Urinary bladder (tissue), 4 donors: ENCODE data around the gene SNTB2. TPM values are rescaled to one million over a fixed set of nuclear protein-coding genes. Genes with fewer than 3 reads are reported as not detected.
"Not testable (repeated sequence)": the region's sequence is repeated elsewhere in the genome, so short reads cannot be mapped to it uniquely, and the experiment has no call there.

ENCODE experiments used
- DNase-seq: peaks from one replicate; pipeline ENCODE4 v3.0.0-alpha.2; 2015; ENCODE audit errors: extremely low spot score
- H3K27ac ChIP-seq: one replicate; pipeline ENCODE4 v1.5.1; 2013; ENCODE audit warnings: low read depth, mild to moderate bottlenecking, moderate library complexity
- H3K36me3 ChIP-seq: one replicate; pipeline ENCODE4 v1.6.1; 2013; ENCODE audit warnings: mild to moderate bottlenecking, moderate library complexity; ENCODE audit not compliant: insufficient read depth
- H3K4me1 ChIP-seq: one replicate; pipeline ENCODE4 v1.6.1; 2013; ENCODE audit warnings: mild to moderate bottlenecking, moderate library complexity; ENCODE audit not compliant: insufficient read depth
- H3K4me3 ChIP-seq: one replicate; pipeline ENCODE4 v1.5.1; 2013; ENCODE audit warnings: low read depth, low read length
- WGBS: extraction: QIAGEN DNeasy Blood & Tissue Kit; methylation state at CpG from one replicate; pipeline ENCODE4 v1.1.7; 2013; 5-methylcytosine and 5-hydroxymethylcytosine counted together
- polyA plus RNA-seq: library from polyadenylated mRNA; stranded (reverse); fragments of 200-250 nt; gene quantifications from one replicate; pipeline ENCODE4 v1.2.3, GENCODE V29; 2013
- total RNA-seq: library from RNA; depleted of rRNA; stranded (reverse); fragments of >200 nt; gene quantifications from one replicate; pipeline ENCODE4 v1.2.3, GENCODE V29; 2014
- donor health status: healthy with polysubstance abuse.
- donor health status: healthy.

Gene SNTB2
- total and polyA plus RNA-seq, 2 donors, result 12.9 to 53.3 TPM

DNA sequence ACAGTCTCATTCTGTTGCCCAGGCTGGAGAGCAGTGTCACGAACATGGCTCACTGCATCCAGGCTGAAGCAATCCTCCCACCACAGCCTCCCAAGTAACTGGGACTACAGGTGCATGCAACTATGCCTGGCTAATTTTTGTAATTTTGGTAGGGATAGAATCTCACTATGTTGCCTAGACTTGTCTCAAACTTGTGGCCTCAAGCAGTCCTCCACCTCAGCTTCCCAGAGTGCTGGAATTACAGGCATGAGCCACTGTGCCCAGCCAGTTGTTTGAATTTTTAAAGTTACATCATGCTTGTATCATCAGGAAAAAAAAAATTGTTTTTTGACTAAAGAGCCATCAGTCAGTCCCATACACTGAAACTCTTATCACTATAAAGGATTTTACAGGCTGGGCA, 107.1 kb downstream of the SNTB2 start:
- DNase-seq, result no peak
- Histone ChIP-seq H3K4me1 (no peaks in the 10 kb centered on the region), H3K4me3 (no peak overlapping the region), H3K27ac (no peak overlapping the region), H3K36me3 (no peaks in the 10 kb centered on the region)
- 97% methylated on average over 1 of the region's 1 CpG for WGBS

DNA sequence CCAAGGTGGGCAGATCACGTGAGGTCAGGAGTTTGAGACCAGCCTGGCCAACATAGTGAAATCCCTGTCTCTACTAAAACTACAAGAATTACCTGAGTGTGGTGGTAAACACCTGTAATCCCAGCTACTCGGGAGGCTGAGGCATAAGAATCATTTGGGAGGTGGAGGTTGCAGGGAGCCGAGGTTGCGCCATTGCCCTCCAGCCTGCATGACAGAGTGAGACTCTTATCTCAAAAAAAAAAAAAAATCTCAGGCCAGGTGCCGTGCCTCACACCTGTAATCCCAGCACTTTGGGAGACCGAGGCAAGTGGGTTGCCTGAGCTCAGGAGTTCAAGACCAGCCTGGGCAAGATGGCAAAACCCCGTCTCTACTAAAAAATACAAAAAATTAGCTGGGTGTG, 109.8 kb downstream of the SNTB2 start:
- not testable (repeated sequence) for H3K27ac ChIP-seq, H3K36me3 ChIP-seq, H3K4me3 ChIP-seq, DNase-seq, H3K4me1 ChIP-seq
- WGBS, result 97% methylated on average over 7 of the region's 7 CpGs

DNA sequence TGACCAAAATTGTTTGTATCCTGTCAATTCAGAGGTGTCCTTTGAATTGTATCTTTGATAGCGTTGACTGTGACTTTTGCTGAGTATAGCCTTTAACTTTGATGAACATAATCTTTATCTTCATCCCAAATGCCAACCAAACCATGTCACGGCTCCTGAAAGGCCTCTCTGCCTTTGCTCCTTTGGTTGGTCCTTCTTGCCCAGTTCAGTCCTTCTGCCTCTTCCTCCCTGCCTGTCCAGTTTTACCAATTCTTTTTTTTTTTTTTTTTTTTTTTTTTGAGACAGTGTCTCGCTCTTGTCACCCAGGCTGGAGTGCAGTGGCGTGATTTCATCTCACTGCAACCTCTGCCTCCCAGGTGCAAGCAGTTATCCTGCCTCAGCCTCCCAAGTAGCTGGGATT, 111.3 kb downstream of the SNTB2 start:
- DNase-seq, result no peak
- Histone ChIP-seq H3K4me3 (no peak overlapping the region), H3K4me1 (no peaks in the 10 kb centered on the region), H3K36me3 (peaks cover 3% of the 10 kb centered on the region), H3K27ac (no peak overlapping the region)
- 99% methylated on average over 4 of the region's 4 CpGs for WGBS

DNA sequence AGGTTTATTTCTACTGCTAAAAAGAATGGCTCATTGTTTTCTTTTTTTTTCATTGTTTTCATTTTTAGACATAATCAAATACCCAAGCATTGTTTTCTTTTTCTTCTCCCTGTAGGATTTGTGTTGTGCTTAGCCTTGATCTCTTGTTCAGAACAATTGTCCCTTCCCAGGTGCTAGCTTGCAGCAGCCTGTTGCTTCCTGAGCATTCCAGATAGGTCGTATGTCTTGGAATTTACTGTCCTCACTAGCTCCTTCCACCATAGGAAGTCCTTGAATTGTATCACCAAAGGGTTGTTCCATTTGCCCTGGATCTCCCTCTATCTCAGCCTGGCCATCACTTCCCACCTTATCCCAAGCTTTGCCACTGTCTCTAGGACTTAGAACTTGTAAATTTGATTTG, 114.2 kb downstream of the SNTB2 start:
- no peak overlapping the region for H3K27ac ChIP-seq
- no peak overlapping the region for H3K4me3 ChIP-seq
- no peaks in the 10 kb centered on the region for H3K4me1 ChIP-seq
- 51% methylated on average over 1 of the region's 1 CpG for WGBS
- DNase-seq, result no peak
- peaks cover 3% of the 10 kb centered on the region for H3K36me3 ChIP-seq

DNA sequence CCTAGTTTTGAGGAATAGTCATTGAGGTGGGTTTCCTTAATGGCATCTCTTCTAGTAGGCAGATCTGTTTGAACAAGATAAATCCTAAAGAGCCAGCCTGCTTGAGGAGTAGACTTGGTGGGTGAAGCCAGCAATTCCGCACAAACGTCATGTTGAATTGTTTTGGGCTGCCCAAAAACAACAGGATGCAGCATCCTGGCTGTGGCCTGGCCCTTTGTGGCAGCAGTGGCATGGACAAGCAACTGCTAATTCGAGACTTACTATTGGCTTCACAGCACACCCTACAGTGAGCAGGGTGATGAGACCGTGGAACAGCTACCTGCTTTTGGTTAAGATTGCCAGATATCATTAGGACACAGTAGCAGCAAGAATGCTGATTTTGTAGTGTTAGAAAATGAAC, 114.9 kb downstream of the SNTB2 start:
- Histone ChIP-seq H3K4me1 (no peaks in the 10 kb centered on the region), H3K36me3 (peaks cover 3% of the 10 kb centered on the region), H3K4me3 (no peak overlapping the region), H3K27ac (no peak overlapping the region)
- DNase-seq, result no peak
- WGBS, result 88% methylated on average over 4 of the region's 4 CpGs

DNA sequence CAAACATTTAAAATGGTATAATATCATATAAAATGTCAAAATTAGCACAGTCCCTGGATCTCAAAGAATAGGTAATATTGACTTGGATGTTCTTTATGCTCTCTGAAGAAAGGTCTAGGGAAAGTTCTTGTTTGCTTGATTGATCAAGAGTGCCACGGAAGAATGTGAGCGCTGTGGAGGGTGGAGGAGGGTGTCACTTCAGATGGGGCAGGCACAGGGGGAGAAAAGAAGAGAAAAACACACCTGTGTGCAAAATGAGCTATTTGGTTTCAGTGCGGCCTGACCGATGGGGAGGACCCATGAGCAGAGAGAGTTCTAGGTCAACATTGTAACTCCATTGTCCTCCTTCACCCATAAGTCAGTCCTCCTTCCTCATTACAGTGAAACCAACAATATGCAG, 115.3 kb downstream of the SNTB2 start:
- H3K4me3 ChIP-seq, result no peak overlapping the region
- DNase-seq, result no peak
- WGBS, result 94% methylated on average over 4 of the region's 4 CpGs
- no peaks in the 10 kb centered on the region for H3K4me1 ChIP-seq
- peaks cover 3% of the 10 kb centered on the region for H3K36me3 ChIP-seq
- H3K27ac ChIP-seq, result no peak overlapping the region

DNA sequence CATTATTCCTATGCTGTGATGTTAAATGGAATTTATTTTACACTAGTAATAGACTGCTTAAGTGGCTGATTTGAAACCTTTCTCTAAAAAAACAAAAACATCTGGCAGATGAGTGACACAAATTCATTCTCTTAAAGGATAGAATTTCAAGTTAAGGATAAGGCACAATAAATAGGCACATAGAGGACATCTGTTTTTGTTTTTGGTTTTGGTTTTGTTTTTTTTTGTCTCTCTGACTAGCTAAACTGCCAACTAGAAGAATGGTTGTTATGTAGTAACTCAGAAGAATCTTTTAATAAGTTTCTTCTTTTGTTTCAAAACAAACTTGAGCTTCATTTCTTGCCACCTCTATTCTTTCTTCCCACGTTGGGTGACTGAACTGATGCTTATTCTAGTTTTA, 119.1 kb downstream of the SNTB2 start:
- 79% methylated on average over 1 of the region's 1 CpG for WGBS
- H3K4me1 ChIP-seq, result no peaks in the 10 kb centered on the region
- H3K36me3 ChIP-seq, result peaks cover 3% of the 10 kb centered on the region
- no peak overlapping the region for H3K4me3 ChIP-seq
- no peak for DNase-seq
- H3K27ac ChIP-seq, result no peak overlapping the region

DNA sequence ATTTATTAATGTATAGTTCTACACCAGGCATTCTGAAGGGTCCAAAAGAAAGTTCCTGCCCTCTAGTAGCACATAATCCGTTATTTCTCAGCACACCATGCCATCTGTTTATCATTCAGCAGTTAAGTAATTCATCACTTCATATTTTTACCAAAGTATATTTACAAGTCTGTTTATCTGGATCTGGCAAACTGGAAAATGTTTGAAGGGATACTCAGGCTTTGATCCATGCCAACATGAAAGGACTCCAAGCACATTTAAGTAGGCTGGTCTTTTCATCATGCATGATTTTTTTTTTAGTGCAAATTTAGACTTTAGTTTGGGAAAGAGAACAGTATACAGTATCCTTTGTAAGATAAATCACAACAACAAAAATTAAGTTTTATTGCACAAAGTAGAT, 120.1 kb downstream of the SNTB2 start:
- Histone ChIP-seq H3K4me3 (no peak overlapping the region), H3K27ac (no peak overlapping the region), H3K36me3 (peaks cover 3% of the 10 kb centered on the region), H3K4me1 (no peaks in the 10 kb centered on the region)
- DNase-seq, result no peak
- 67% methylated on average over 1 of the region's 1 CpG for WGBS

DNA sequence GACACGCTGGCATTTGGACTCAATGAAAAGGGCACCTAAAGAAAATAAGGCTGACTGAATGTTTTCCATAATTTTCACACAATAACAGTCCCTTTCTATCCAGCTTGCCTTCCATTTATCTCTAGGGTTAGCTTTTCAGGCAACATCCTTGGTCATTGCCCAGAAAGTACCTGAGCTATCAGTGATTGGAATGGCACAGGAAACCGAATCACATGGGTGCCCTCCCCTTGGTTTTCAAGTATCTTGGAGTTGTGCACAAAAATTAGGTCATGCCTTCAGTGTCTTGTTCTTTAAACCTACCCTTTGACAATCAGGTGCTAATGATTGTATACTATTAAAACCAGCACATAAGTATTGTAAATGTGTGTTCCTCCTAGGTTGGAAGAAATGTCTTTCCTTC, 120.9 kb downstream of the SNTB2 start:
- Histone ChIP-seq H3K4me1 (no peaks in the 10 kb centered on the region), H3K4me3 (no peak overlapping the region), H3K27ac (no peak overlapping the region), H3K36me3 (no peaks in the 10 kb centered on the region)
- 89% methylated on average over 2 of the region's 2 CpGs for WGBS
- DNase-seq, result no peak

DNA sequence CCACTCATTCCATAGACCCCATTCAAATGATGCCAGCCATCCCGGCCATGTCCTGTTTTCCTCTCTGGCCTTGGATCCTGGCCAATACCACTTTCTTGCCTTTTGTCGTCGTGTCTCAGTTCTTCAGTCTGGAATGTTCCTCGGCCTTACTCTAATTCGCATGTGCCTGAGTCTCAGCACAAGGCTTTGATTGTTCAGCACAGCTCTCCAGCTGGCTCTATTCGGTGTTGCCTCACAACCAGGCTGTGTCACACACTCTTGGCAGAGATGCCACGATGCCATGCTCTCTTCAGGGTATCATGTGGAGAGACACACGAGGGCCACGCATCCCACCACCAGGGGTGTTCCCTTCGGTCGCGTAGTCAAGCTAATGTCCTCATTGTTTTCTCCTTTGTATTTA, 122.4 kb downstream of the SNTB2 start:
- Histone ChIP-seq H3K4me1 (no peaks in the 10 kb centered on the region), H3K36me3 (no peaks in the 10 kb centered on the region), H3K4me3 (no peak overlapping the region), H3K27ac (no peak overlapping the region)
- 83% methylated on average over 12 of the region's 12 CpGs for WGBS
- no peak for DNase-seq

DNA sequence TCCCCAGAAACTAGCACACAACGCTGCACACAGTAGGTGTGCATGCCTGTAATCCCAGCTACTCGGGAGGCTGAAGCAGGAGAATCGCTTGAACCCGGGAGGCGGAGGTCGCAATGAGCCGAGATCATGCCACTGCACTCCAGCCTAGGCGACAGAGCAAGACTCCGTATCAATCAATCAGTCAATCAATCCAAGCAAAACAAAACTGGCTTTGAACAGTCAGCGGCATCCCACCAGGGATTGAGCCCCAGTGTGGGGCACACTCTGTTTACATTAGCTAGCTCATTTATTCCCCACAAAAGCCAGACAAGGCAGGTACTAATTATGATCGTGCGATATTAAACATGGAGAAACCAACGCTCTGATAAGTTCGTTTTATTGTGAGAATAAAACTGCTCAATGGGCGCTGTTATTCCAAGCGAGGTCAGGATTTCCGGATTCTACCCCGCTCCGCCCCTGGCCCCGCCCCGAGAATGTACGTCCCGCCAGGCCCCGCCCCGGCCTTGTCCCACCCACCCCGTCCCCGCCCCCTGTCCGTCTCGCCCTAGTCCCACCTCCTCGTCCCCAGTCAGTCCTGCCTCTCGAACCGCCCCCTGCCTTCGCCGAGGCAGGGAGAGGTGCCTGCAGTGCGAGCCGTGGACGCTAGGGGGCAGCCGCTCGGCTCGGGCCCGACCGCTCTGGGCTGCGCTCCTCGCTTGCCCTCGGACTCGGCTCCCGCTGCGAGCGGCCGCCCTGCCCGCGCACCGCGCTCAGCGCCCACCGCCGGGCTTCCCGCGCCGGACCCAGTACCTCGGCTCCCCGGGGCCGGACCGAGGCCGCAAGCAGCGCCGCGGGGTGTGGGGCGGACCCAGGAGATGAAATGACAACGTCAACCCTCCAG, 123.9 kb downstream of the SNTB2 start, which contains the start of gene VPS4A:
VPS4A (plus strand) TSS at position 698 of the 880 bp plus-strand sequence; CDS start at position 860, 162 bp downstream.
- WGBS, result 10% methylated on average over 70 of the region's 70 CpGs
- H3K36me3 ChIP-seq, result no peaks in the 10 kb centered on the region
- no peaks in the 10 kb centered on the region for H3K4me1 ChIP-seq
- H3K27ac ChIP-seq, result peak within 1 kb of the TSS; percentile 91
- H3K4me3 ChIP-seq, result peak within 1 kb of the TSS; percentile 86
- DNase-seq, result peak; percentile 92

DNA sequence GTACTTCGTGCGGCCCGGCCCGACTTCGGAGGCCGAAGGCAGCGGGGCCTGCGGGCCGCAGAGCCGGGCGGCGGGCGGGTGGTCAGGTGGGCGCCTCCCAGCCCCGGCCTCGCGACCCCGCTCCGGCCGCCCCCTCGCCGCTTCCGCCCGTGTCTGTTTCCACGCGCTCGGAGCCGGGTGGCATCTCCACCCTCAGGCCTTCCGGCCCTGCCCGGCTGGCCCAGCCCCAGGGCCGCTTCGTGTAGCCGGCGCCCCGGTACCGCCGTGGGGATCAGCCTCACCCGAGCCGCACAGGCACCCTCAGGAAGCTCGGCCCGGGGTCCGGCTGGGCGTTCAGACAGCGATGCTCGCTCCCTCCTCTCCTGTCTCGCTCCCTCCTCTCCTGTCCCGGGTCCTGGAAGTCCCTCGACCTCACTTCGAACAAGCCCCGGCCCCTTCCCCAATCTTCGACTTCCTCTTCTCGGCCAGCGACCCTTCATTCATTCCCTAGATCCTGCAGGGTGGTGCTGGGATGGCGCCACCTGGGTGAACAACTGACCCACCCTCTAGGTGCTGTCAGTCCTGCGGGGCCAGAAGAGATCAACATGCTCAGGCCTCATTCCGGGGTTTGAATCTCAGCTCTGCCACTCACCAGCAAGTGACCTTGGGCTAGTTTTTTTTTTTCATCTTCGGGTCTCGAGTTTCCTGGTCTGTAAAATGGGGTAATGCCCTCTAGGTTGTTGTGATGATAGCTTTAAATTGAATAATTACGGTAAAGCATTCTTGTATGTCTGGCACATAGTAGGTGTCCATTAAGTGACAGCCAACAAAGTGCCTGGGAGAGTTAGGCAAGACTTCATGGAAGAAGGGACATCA, 124.8 kb downstream of the SNTB2 start:
- Histone ChIP-seq H3K27ac (peak overlapping the region; percentile 91), H3K4me3 (peak overlapping the region; percentile 86), H3K4me1 (no peaks in the 10 kb centered on the region), H3K36me3 (peaks cover under 1% of the 10 kb centered on the region)
- whole genome bisulfite sequencing, result 2% methylated on average over 59 of the region's 59 CpGs
- no peak for DNase-seq

DNA sequence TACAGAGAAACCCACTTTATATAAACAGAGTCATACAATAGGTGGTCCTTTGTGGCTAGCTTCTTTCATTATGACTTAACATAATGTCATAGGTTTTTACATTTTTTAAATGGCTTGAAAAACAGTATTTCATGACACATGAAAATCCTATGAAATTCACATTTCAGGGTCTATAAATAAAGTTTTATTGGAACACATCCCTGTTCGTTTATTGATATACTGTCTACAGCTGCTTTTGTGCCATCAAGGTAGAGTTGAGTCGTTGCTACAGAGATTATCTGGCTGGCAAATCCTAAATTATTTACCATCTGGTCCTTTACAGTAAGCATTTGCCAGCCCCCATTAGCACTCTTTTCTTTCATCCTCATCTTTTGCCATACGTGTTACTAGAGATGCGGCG, 126.5 kb downstream of the SNTB2 start:
- H3K36me3 ChIP-seq, result peaks cover 3% of the 10 kb centered on the region
- 95% methylated on average over 5 of the region's 5 CpGs for WGBS
- H3K4me1 ChIP-seq, result no peaks in the 10 kb centered on the region
- no peak for DNase-seq
- no peak overlapping the region for H3K4me3 ChIP-seq
- H3K27ac ChIP-seq, result no peak overlapping the region

DNA sequence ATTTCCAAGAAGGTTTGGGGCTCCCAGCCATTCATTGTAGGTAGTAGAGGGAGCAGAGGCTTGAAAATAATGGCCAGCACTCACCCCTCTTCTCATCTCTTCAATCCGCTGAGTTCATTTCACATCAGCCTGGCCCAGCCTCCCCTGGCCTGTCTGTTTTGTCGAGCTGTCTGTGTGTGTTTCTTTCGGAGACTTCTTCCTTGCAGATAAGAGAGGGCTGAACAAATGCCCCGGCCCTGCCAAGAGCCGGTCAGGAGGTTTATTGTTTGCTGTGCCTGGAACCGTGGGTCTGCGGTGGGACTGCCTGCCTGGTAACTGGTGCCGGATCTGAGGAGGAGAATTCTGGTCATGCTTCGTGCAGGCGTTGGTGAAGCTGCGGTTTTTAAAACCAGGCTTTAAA, 127.6 kb downstream of the SNTB2 start:
- peaks cover 8% of the 10 kb centered on the region for H3K36me3 ChIP-seq
- no peak overlapping the region for H3K27ac ChIP-seq
- WGBS, result 86% methylated on average over 11 of the region's 11 CpGs
- H3K4me1 ChIP-seq, result no peaks in the 10 kb centered on the region
- DNase-seq, result no peak
- H3K4me3 ChIP-seq, result no peak overlapping the region
